ENCODE data around the gene RBP7. TPM values are rescaled to one million over a fixed set of nuclear protein-coding genes. Genes with fewer than 3 reads are reported as not detected.

Gene RBP7
- total and polyA plus RNA-seq, 2 donors (not counting 3 experiments of a cell fraction or from before 2014, with no cell fraction given) = not detected

DNA sequence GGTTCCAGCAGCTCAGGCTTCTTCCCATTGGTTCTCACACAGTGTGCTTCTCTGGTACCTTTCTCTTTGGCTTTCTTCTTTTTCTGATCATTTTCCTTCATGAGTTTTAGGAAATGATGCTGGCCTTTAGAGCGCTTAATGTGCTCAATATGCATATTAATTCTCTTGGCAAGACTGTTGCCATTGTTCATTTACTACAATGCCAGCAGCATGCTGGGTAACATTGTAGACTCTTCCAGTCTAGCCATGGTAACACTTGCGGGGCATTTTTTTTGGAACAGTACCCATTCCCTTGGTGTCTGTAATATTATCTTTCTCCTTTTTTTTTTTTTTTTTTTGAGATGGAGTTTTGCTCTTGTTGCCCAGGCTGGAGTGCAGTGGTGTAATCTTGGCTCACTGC, 57.4 kb downstream of the RBP7 start:
- H3K36me3 ChIP-seq (ENCODE audit: control insufficient read depth in 2 of 2, extremely low read depth in 1 of 2, insufficient read depth in 2 of 2, low read length in 2 of 2) = no peaks in the 10 kb centered on the region
- H3K79me2 ChIP-seq (ENCODE audit: control insufficient read depth, insufficient read depth, low read length) = peaks cover 41% of the 10 kb centered on the region
- H3K4me1 ChIP-seq (ENCODE audit: control insufficient read depth, extremely low read depth, insufficient read depth, low read length) = no peaks in the 10 kb centered on the region
- no TSS peak for BruUV-seq (replicated peaks)
- no peaks in the 10 kb centered on the region for H3K9me1 ChIP-seq (replicated peaks; ENCODE audit: control insufficient read depth, extremely low read depth, insufficient read depth, low read length)
- intact Hi-C loops (cut with micrococcal nuclease) (no loop called here), dilution Hi-C loops (cut with MboI; ENCODE audit: extremely low pct_ligation_motif_present, low sequenced_read_pairs) (no loop called here)
- H3K4me2 ChIP-seq (ENCODE audit: insufficient read depth, low read length) = no peak overlapping the region
- H3K4me3 ChIP-seq (replicated peaks in 1 of 3; ENCODE audit: insufficient read depth in 1 of 3, low read depth in 1 of 3, low read length in 3 of 3) = no peak overlapping the region
- no peaks in the 10 kb centered on the region for H3K27me3 ChIP-seq (ENCODE audit: control insufficient read depth in 2 of 2, insufficient read depth in 2 of 2, low read length in 2 of 2)
- POLR2A ChIA-PET = no interaction called here
- CTCF ChIA-PET = no interaction called here
- no peaks in the 10 kb centered on the region for H4K20me1 ChIP-seq (replicated peaks; ENCODE audit: control insufficient read depth, extremely low read depth, insufficient read depth, low read length)
- no peak for FAIRE-seq
- no peak overlapping the region for H2AFZ ChIP-seq (ENCODE audit: low read depth, low read length)
- no peak overlapping the region for H3K9ac ChIP-seq (replicated peaks; ENCODE audit: extremely low read depth, insufficient read depth, low read length)
- H3K27ac ChIP-seq (ENCODE audit: insufficient read depth, low read depth, low read length) = no peak overlapping the region
- DNase-seq (ENCODE audit: low read depth, low spot score) = no peak
- H3K9me3 ChIP-seq (replicated peaks; ENCODE audit: control insufficient read depth, insufficient read depth, low read length) = no peaks in the 10 kb centered on the region
- no peak for TF ChIP-seq MYC (IDR thresholded peaks at IDR 0.05; ENCODE audit: low read depth, low read length)
- no peak for TF ChIP-seq GATA2 (IDR thresholded peaks at IDR 0.05; ENCODE audit: insufficient read depth, insufficient read length, low read depth, low read length)
- TF ChIP-seq EZH2 (IDR thresholded peaks at IDR 0.05; ENCODE audit: borderline replicate concordance, low read depth, low read length, severe bottlenecking) = no peak
- TF ChIP-seq, protein P1, sequence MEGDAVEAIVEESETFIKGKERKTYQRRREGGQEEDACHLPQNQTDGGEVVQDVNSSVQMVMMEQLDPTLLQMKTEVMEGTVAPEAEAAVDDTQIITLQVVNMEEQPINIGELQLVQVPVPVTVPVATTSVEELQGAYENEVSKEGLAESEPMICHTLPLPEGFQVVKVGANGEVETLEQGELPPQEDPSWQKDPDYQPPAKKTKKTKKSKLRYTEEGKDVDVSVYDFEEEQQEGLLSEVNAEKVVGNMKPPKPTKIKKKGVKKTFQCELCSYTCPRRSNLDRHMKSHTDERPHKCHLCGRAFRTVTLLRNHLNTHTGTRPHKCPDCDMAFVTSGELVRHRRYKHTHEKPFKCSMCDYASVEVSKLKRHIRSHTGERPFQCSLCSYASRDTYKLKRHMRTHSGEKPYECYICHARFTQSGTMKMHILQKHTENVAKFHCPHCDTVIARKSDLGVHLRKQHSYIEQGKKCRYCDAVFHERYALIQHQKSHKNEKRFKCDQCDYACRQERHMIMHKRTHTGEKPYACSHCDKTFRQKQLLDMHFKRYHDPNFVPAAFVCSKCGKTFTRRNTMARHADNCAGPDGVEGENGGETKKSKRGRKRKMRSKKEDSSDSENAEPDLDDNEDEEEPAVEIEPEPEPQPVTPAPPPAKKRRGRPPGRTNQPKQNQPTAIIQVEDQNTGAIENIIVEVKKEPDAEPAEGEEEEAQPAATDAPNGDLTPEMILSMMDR (IDR thresholded peaks at IDR 0.05; ENCODE audit: extremely low read depth in 1 of 2, insufficient read depth in 1 of 2, low read depth in 1 of 2, low read length in 2 of 2) = no peak
- TF ChIP-seq POLR2A (IDR thresholded peaks at IDR 0.05; ENCODE audit: low read depth, low read length) = no peak
- TF ChIP-seq, protein P2, sequence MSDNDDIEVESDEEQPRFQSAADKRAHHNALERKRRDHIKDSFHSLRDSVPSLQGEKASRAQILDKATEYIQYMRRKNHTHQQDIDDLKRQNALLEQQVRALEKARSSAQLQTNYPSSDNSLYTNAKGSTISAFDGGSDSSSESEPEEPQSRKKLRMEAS (IDR thresholded peaks at IDR 0.05; ENCODE audit: insufficient read depth, insufficient read length) = no peak
- no peak for TF ChIP-seq POLR2AphosphoS5 (IDR thresholded peaks at IDR 0.05; ENCODE audit: insufficient read depth, low read depth, low read length)
- no peak for TF ChIP-seq FOS (IDR thresholded peaks at IDR 0.05; ENCODE audit: borderline replicate concordance, insufficient read depth, low read length)
- no peak for TF ChIP-seq JUN (IDR thresholded peaks at IDR 0.05; ENCODE audit: borderline replicate concordance, insufficient read depth, insufficient read length, low read depth)

All from endothelial cell of umbilical vein (primary cell).